KG1 (cell line): Measurements from ENCODE around the gene MED28.

Experiments
- DNase-seq: peaks from one replicate; lab custom pipeline; 2025; lab: John Stamatoyannopoulos, UW

MED28 gene

GRCh38 chr4:17667253-17667652 lies 52.8 kb downstream of the MED28 start:
- DNase-seq: no peak

- DNase-seq: no peak
Observed at GRCh38 chr4:17667653-17668201, 53.3 kb downstream of the MED28 start.

GRCh38 chr4:17670423-17670822 lies 56.0 kb downstream of the MED28 start:
- DNase-seq: no peak

GRCh38 chr4:17680559-17681280 lies 66.3 kb downstream of the MED28 start:
- DNase-seq: no peak

- DNase-seq: no peak
Observed at GRCh38 chr4:17681281-17682221, 67.1 kb downstream of the MED28 start.

DNA sequence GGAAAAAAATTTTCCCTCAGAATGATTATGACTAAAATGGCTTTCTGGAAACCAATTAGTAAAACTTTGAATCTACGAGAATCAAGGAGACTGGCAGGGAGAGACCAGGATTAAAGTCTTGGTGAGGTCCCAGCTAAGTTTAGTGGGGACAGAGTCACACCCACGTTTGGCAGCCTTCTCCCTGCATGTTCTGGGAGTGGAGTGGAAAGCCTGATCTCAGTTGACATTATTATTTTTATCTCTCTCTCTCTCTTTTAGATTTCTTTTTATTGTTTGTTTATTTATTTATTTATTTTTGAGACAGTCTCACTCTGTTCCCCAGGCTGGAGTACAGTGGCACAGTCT lies 67.8 kb downstream of the MED28 start:
- DNase-seq: no peak
